ENCODE data around the gene ANO5. TPM values are rescaled to one million over a fixed set of nuclear protein-coding genes. Genes with fewer than 3 reads are reported as not detected.
"Not testable (repeated sequence)": the region's sequence is repeated elsewhere in the genome, so short reads cannot be mapped to it uniquely, and the experiment has no call there.

The ANO5 gene
- total RNA-seq, 1 experiment from 2014 or later: 1.6 TPM

DNA sequence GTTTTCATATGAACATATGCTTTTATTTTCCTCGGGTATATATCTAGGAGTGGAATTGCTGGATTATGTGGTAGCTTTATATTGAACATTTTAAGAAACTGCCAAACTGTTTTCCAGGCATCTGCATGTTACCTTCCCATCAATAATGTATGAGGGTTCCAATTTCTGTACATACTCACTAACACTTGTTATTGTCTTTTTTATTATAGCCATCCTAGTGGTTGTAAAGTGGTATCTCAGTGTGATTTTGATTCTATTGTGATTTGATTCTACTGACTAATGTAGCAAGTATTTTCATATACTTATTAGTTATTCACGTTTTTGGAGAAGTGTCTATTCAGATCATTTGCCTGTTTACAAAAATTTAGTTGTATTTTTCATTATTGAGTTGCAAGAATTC lies 2.0 kb downstream of the ANO5 start:
- no peak for DNase-seq (ENCODE audit: low spot score)
- in situ Hi-C loops (cut with HindIII; ENCODE audit: low sequenced_read_pairs): no loop called here

DNA sequence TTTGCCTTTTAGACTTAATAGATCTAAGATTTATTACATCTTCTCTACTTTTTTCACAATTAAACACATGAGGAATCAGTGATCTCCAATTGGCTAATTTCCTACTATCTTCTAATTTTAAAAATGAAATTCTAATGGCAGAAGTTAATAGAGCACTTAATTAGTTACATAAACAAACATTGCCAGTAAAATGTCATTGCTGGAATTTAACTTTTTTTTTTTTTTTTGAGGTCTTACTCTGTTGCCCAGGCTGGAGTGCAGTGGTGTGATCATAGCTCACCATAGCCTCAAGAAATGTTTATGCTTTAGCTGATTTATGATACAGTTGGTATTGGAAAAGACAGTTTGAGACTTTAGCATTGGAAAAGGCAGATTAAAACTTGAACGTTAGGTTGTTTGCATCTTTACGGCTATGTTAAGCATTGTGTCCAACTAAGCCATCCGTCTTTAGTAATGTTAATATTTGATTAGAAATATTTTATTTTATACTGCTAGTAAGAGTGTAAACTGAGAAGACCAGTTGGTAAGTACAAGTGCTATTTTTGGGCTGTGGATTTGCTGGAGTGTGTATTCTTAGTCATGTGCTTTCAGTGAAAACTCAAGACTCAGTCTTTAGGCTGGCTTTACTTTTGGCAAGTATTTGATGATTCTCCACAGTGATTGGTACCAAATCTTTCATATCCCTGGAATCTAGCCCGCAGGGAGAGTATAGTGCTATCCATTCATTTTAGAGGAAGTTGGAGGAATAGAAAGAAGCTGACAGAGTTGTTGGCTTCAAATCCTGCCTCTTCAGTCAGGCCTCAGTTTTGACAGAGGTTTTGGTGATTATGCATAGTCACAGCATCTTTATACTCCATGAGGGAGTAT lies 4.5 kb downstream of the ANO5 start:
- in situ Hi-C loops (cut with HindIII; ENCODE audit: low sequenced_read_pairs): no loop called here
- no peak for DNase-seq (ENCODE audit: low spot score)

DNA sequence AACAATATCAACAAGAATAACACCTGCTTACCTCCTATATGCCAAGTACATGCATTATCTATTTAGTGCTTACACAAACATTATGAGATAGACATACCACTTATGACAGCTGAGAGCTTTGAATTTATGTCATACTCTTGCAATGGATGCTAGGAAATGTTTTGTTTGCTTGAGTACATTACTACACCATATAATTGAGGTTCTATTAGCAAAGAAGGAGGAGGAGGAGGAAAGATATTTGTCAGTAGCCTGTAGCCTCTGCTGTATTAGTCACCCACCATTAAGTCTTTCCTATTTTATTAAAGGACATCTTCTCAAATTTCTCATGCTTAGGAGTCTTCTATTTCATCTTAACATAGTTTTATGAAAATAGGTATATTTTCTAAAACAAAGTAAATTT lies 6.4 kb downstream of the ANO5 start:
- in situ Hi-C loops (cut with HindIII; ENCODE audit: low sequenced_read_pairs): no loop called here
- no peak for DNase-seq (ENCODE audit: low spot score)

DNA sequence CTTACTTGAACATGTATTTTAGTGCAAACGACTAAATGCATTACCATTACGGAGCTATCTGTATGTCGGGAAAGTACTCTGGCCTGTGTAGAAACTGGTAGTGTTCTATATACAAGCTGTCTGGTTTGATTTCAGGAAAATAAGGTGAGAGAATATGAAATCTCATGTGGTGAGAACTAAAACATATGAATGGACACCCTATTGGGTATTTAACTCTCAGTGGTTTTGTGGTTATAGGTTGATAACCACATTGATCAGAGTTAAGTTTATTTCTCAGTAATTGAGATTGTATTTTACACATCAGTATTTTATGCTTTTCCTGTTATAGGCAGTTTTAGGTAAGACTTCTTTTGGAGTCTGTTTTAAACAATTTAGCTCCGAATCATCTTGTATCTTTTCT lies 10.4 kb downstream of the ANO5 start:
- in situ Hi-C loops (cut with HindIII; ENCODE audit: low sequenced_read_pairs): no loop called here

DNA sequence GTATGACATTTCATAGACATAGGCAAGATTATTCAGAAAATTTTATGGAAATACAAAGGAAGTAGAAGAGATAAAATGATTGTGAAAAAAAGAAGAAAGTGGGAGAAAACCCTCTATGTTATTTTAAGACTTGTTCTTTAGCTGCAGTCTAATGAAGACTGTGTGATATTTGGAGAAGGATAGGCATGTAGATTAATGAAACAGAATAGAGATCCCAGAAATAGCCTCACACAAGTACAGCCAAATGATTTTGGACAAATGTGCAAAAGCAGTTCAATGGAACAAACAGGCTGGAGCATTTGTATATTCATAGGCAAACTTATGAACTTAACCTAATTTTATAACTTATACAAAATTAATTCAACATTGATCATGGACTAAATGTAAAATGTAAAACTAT lies 14.3 kb downstream of the ANO5 start:
- in situ Hi-C loops (cut with HindIII; ENCODE audit: low sequenced_read_pairs): no loop called here
- no peak for DNase-seq (ENCODE audit: low spot score)

More for the DNA sequence above, 10.4 kb downstream of the ANO5 start:
- DNase-seq (ENCODE audit: low spot score): no peak

DNA sequence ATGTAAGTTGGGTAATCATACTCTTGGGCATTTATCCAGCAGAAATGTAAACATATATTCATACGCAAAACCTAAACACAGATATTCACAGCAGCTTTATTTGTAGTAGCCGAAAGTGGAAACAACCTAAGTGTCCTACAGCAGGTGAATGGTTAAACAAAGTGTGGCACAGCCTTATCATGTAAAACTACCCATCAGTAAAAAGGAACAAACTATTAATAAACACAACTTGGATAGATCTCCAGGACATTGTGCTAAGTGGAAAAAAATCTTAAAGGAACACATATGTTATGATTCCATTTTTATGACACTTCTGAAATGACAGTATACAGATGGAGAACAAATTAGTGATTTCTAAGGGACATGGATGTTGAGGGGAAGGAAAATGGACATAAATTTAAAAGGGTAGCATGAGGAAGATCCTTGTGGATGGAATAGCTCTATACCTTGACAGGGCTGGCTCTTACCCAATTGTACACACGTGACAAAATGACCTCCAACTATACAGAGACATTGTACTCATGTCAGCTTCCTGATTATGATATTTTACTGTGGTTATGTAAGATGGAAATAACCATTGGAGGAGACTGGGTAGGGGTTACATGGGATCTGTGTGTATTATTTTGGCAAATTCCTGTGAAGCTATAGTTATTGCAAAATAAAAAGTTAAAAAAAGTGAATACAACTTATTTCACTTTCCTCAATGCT lies 15.4 kb downstream of the ANO5 start:
- no peak for DNase-seq (ENCODE audit: low spot score)
- in situ Hi-C loops (cut with HindIII; ENCODE audit: low sequenced_read_pairs): no loop called here

DNA sequence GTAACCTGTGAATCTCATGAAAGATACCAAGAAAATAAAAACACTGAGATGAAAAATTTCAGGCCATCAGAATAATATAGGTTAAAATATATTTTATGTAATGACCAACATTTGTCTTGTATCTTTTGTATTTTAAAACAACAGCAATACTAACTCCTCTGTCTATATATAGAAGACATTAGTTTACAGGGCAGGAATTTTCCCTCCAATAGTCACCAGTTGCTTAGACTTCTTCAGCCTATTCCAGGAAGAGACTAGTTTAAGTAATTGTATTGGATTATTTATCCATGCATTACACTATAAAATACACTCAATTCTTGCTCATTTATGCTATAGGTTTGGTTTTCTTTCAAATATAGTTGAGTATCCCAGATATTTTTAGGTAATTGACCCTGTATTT lies 24.1 kb downstream of the ANO5 start:
- DNase-seq (ENCODE audit: low spot score): no peak
- in situ Hi-C loops (cut with HindIII; ENCODE audit: low sequenced_read_pairs): no loop called here

DNA sequence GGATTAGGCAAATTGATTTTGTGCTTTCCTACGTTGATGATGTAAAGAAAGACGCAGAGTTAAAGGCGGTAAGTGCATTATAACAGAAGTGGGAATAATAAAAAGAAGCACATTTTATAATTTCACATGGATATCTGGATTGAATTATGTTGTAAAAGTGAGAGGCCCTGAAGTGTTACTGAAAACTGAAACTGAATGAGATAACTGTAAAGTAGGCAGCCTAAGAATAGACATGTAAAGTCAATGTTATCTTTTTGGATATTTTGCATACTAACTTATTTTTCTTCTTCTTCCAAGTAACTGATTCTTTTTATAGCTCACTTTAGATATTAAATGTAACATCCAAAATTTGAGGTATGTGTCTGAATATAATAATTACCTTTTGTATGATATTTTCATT lies 28.3 kb downstream of the ANO5 start:
- no peak for DNase-seq (ENCODE audit: low spot score)
- in situ Hi-C loops (cut with HindIII; ENCODE audit: low sequenced_read_pairs): no loop called here

DNA sequence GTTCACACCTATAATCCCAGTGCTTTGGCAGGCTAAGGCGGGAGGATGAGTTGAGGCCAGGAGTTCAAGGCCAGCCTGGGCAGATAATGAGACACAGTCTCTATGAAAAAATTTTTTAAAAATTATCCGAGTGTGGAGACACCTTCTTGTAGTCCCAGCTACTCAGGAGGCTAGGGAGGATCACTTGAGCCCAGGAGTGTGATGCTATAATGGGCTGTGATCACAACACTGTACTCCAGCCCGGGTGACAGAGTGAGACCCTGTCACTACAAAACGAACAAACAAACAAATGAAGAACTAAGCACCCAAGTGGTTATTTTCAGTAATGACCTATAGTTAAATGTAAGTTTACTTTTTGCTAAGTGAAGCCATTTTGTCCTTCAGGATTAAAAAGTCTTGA lies 32.3 kb downstream of the ANO5 start:
- in situ Hi-C loops (cut with HindIII; ENCODE audit: low sequenced_read_pairs): no loop called here
- no peak for DNase-seq (ENCODE audit: low spot score)

DNA sequence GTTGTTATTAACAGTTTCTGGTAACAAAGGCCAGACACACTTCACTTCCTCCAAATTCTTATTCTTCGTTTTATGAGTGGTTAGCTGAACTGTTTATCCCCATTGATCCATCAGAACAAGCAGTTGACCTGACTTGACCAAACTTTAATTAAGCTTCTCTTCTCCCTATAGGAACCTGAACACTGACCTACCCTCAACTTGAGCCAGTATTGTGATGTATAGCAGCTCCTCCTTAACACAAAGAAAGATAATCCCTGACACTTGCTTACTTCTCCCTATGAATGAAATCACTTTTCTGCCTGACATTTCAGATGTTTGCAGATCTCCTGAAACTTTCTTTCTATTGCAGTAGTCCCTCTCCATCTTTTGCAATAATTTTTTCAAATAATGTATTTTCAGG lies 41.9 kb downstream of the ANO5 start:
- DNase-seq (ENCODE audit: low spot score): no peak

DNA sequence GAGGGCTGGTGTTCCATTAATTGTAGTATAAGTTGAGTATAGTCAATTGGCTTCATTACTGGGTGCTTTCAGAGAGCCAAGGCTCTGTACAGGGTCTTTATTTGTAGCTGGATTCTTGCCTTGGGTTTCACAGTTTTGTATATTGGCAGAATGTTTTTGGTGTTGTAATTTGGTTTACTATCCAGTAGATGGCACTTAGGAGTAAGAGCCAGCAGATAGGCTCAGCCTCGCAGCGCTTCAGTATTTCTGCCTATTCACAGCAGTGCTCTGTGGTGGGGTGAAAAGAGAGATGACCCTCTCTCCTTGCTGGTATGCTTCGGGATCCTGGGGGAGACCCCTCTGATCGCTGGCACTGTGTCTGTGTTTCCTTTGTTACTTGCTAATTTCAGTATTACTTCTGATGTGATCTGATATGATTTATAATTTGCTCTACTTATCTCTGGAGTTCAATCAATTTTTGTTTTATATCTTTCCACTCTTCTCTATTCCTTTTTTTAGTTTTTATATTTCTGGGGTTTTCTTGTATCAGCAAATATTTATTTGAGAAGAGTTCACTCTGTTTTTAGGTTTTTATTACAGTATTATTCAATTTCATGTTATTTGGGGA lies 52.2 kb downstream of the ANO5 start:
- in situ Hi-C loops (cut with HindIII; ENCODE audit: low sequenced_read_pairs): no loop called here
- peak; percentile 47 for DNase-seq (ENCODE audit: low spot score)

More for the DNA sequence above, 41.9 kb downstream of the ANO5 start:
- in situ Hi-C loops (cut with HindIII; ENCODE audit: low sequenced_read_pairs): no loop called here

DNA sequence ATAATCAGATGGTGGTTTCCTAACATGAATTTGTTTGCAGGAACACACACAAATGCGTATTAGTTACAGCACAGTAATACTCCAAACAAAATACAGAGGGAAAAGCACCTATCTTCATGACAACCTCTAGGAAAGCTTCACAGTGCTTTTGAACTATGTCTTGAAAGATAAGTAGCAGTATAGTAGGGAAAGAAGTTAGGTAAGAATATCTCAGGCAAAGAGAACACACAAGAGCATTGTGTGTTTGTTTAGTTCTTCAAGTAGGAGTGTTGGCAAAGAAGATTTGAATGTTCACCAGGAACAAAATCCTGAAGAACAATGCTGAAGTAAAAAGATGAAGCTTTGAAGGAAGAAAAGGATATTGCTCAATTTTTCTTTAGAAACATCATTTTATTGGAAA lies 54.1 kb downstream of the ANO5 start:
- in situ Hi-C loops (cut with HindIII; ENCODE audit: low sequenced_read_pairs): no loop called here
- no peak for DNase-seq (ENCODE audit: low spot score)

DNA sequence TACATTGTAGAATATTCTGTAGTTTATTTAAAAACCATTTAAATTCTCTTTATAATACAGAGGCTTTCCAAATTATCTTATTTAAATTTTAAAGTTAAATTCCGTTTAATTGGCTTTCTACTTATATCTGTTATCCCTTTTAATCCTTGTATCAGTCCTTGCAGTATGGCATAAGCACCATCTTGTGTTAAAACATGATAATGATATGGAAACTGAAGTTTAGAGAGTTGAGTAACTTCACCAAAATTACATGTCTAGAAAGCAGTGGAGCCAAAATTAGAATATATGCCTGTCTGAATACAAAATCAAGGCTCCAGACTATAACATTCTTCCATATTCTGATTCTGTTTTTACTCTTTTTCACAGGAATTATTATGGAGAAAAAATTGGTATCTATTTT lies 57.0 kb downstream of the ANO5 start:
- DNase-seq (ENCODE audit: low spot score): no peak
- in situ Hi-C loops (cut with HindIII; ENCODE audit: low sequenced_read_pairs): no loop called here

DNA sequence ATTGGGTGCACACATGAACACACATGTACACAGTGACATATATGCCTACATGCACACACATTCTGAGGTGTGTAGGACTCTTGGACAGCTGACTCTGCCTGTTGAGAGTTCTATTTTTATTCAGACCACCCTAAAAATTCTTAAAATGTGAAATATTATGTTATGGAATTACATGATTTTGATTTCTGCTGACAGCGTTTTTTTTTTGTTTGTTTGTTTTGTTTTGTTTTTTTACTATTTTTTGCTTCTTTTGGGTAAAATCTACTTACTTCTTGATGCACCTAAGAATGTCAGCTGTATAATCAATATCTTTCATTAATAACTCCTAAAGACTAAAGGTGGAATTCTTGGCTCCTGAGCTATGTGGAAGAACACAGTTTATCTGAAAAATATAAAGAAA lies 64.0 kb downstream of the ANO5 start:
- DNase-seq (ENCODE audit: low spot score): no peak
- in situ Hi-C loops (cut with HindIII; ENCODE audit: low sequenced_read_pairs): no loop called here

DNA sequence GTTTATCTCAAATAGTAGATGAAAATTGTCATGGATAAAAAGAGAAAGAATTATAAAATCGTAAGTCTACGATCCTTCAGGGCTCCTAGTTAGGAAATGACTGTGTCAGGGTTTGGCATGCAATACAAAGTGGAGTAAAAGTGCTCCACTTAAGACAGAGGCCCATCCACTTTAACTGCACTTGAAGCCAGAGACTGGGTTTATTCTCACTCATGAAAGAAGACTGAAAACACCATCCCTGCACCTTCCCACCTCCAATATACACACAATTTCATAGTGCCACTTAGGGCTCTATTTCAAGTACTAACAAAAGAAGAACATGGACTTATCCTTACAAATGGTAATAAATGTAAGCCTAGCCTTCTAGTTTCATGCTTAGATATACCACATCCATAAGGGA lies 70.7 kb downstream of the ANO5 start:
- DNase-seq (ENCODE audit: low spot score): no peak
- in situ Hi-C loops (cut with HindIII; ENCODE audit: low sequenced_read_pairs): no loop called here

DNA sequence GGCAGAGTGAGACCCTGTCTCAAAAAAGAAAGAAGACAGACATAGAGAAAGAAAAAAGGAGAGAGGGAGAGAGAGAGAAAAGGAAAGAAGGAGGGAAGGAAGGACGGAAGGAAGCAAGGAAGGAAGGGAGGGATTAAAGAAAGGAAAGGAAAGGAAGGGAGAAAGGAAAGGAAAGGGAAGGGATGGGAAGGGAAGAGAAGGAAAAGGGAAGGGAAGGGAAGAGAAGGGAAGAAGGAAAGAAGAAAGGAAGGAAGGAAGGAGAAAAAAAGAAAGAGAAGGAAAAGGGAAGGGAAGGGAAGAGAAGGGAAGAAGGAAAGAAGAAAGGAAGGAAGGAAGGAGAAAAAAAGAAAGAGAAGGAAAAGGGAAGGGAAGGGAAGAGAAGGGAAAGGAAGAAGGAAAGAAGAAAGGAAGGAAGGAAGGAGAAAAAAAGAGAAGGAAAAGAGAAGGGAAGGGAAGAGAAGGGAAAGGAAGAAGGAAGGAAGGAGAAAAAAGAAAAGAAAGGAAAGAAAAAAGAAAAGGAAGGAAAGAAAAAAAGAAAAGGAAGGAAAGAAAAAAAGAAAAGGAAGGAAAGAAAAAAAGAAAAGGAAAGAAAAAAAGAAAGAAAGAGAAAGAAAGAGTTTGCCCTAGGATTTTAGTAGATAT lies 76.2 kb downstream of the ANO5 start:
- in situ Hi-C loops (cut with HindIII; ENCODE audit: low sequenced_read_pairs); DNase-seq (ENCODE audit: low spot score): not testable (repeated sequence)

DNA sequence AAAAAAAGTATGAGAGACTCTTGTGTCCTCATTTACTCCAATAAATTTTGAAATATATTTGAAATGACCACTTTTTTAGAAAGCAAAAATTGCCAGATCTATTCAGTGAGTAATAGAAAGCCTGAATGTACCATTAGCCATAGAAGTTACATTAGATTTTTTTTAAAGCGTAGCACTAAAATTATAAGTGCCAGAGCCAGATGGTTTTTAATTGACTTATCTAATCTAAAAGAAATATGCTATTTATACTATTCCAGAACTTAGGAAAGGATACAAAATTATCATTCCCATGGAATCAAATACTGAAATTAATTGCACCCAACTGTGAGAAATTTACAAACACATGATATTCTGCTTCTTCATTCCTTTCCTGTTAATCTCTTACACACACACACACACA lies 80.9 kb downstream of the ANO5 start:
- DNase-seq (ENCODE audit: low spot score): no peak
- in situ Hi-C loops (cut with HindIII; ENCODE audit: low sequenced_read_pairs): no loop called here

DNA sequence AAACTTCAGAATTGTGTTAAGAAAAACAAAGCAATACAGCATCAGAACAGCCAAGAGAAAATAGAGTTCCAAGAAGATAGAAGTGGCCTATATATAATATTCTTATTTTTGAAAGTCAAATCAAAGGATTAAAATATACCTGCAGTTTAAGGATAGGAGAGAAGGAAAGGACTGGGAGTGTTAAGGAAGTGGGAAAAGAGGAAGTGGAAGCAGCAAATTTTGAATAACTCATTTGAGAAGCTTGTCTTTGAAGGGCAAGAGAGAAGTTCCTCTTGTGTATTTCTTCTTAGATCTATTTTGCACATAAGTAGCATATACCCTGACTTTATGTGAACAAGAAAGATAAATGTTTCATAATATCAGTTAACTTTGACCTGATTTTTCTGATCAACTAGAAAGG lies 82.7 kb downstream of the ANO5 start:
- in situ Hi-C loops (cut with HindIII; ENCODE audit: low sequenced_read_pairs): no loop called here
- DNase-seq (ENCODE audit: low spot score): no peak

DNA sequence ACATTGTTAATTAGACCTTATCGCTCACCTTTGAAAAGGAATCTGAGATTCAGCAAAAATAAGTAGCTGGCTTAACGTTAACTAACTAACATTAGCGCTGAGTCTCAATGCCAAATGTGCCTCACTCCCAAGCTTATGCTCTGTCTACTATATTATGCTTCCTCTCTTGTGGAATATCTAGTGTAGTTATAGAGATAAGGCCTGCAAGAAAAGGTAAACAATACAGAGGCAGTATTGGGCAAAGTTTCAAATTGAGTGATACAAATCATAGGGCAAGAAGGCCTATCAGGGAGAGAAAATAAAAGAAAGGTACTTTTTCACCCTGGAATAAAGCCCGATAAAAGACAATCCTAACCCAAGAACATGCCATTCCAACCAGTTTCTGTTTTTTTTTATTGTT lies 83.7 kb downstream of the ANO5 start:
- no peak for DNase-seq (ENCODE audit: low spot score)
- in situ Hi-C loops (cut with HindIII; ENCODE audit: low sequenced_read_pairs): no loop called here

DNA sequence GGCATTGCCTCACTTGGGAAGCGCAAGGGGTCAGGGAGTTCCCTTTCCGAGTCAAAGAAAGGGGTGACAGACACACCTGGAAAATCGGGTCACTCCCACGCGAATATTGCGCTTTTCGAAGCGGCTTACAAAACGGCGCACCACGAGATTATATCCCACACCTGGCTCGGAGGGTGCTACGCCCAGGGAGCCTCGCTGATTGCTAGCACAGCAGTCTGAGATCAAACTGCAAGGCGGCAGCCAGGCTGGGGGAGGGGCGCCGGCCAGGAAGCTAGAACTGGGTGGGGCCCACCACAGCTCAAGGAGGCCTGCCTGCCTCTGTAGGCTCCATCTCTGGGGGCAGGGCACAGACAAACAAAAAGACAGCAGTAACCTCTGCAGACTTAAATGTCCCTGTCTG lies 92.1 kb downstream of the ANO5 start:
- in situ Hi-C loops (cut with HindIII; ENCODE audit: low sequenced_read_pairs); DNase-seq (ENCODE audit: low spot score): not testable (repeated sequence)
